DOHH2 (cell line): ENCODE measurements around the gene KCNJ6.
A peak's percentile ranks its signal among the peaks of the same experiment; 100 is the strongest.
"Not testable (repeated sequence)": the region's sequence is repeated elsewhere in the genome, so short reads cannot be mapped to it uniquely, and the experiment has no call there.

Experiments
- H3F3A ChIP-seq: fragments of 200-600 bp; sonication (generic), shearing (Covaris generic); 2 replicates; pipeline ENCODE4 v1.6.0; 2016; ENCODE audit warnings: antibody characterized with exemption, mild to moderate bottlenecking; ENCODE audit not compliant: control insufficient read depth, insufficient read depth
- H3K27ac ChIP-seq: fragments of 200-600 bp; sonication (generic); 2 replicates; pipeline ENCODE4 v1.5.1; 2014; ENCODE audit warnings: low read depth, mild to moderate bottlenecking, low read length, moderate library complexity
- H3K27me3 ChIP-seq: fragments of 200-600 bp; sonication (generic); 2 replicates; pipeline ENCODE4 v1.6.1; 2014; ENCODE audit warnings: mild to moderate bottlenecking, low read length, mixed read lengths; ENCODE audit not compliant: control insufficient read depth
- H3K36me3 ChIP-seq: fragments of 200-600 bp; sonication (generic); 2 replicates; pipeline ENCODE4 v1.6.1; 2014; ENCODE audit warnings: mild to moderate bottlenecking, low read length, moderate library complexity, mixed read lengths; ENCODE audit not compliant: control insufficient read depth
- H3K4me1 ChIP-seq: fragments of 200-600 bp; sonication (generic); 2 replicates; pipeline ENCODE4 v1.6.1; 2014; ENCODE audit warnings: mild to moderate bottlenecking, low read length, mixed read lengths; ENCODE audit not compliant: control insufficient read depth
- H3K4me2 ChIP-seq: fragments of 200-600 bp; sonication (generic); 2 replicates; pipeline ENCODE4 v1.6.0; 2014; ENCODE audit warnings: mild to moderate bottlenecking, low read length, moderate library complexity
- H3K4me3 ChIP-seq: fragments of 200-600 bp; sonication (generic); 2 replicates; pipeline ENCODE4 v1.5.1; 2014; ENCODE audit warnings: mild to moderate bottlenecking, low read length, mixed read lengths
- H3K79me2 ChIP-seq: fragments of 200-600 bp; sonication (generic); 2 replicates; pipeline ENCODE4 v1.6.1; 2014; ENCODE audit warnings: mild to moderate bottlenecking, low read length, mixed read lengths; ENCODE audit not compliant: control insufficient read depth
- H3K9me2 ChIP-seq: fragments of 200-600 bp; sonication (generic); replicated peaks from 2 replicates; pipeline ENCODE4 v1.6.1; 2014; ENCODE audit warnings: mild to moderate bottlenecking, low read length, mixed read lengths; ENCODE audit not compliant: control insufficient read depth
- H3K9me3 ChIP-seq: fragments of 200-600 bp; sonication (generic); 2 replicates; pipeline ENCODE4 v1.6.1; 2014; ENCODE audit warnings: antibody characterized with exemption, low read length, mixed read lengths; ENCODE audit not compliant: control insufficient read depth, insufficient read depth
- H4K20me1 ChIP-seq: fragments of 200-600 bp; sonication (generic); 2 replicates; pipeline ENCODE4 v1.6.0; 2014; ENCODE audit warnings: low read depth, mild to moderate bottlenecking, antibody characterized with exemption, low read length, moderate library complexity; ENCODE audit not compliant: control insufficient read depth, insufficient read depth
- EZH2phosphoT487 ChIP-seq: fragments of 200-600 bp; sonication (generic); IDR thresholded peaks from 2 replicates; pipeline ENCODE4 v1.6.1; 2017; ENCODE audit warnings: borderline replicate concordance, mild to moderate bottlenecking, antibody characterized with exemption, low read length, moderate library complexity, mixed read lengths
- TF ChIP-seq, protein P1 (sequence below): fragments of 200-600 bp; sonication (generic); IDR thresholded peaks from one replicate; pipeline ENCODE4 v1.5.1; 2014; ENCODE audit warnings: antibody characterized with exemption, mild to moderate bottlenecking, low read depth, low read length; ENCODE audit not compliant: poor library complexity, severe bottlenecking

Gene KCNJ6

GRCh38 chr21:37645848-37646247, 270.4 kb downstream of the KCNJ6 start:
- Histone ChIP-seq H3K27ac (no peak overlapping the region), H3K4me3 (no peak overlapping the region), H3K4me1 (no peaks in the 10 kb centered on the region), H3K9me3 (no peaks in the 10 kb centered on the region), H4K20me1 (no peaks in the 10 kb centered on the region), H3K4me2 (no peak overlapping the region), H3F3A (no peaks in the 10 kb centered on the region), H3K9me2 (no peaks in the 10 kb centered on the region), H3K79me2 (no peaks in the 10 kb centered on the region), H3K36me3 (no peaks in the 10 kb centered on the region), H3K27me3 (peaks cover 10% of the 10 kb centered on the region; the same call in 1 of the 2 replicates)
- TF ChIP-seq EZH2phosphoT487 = no peak
- TF ChIP-seq, protein P1, sequence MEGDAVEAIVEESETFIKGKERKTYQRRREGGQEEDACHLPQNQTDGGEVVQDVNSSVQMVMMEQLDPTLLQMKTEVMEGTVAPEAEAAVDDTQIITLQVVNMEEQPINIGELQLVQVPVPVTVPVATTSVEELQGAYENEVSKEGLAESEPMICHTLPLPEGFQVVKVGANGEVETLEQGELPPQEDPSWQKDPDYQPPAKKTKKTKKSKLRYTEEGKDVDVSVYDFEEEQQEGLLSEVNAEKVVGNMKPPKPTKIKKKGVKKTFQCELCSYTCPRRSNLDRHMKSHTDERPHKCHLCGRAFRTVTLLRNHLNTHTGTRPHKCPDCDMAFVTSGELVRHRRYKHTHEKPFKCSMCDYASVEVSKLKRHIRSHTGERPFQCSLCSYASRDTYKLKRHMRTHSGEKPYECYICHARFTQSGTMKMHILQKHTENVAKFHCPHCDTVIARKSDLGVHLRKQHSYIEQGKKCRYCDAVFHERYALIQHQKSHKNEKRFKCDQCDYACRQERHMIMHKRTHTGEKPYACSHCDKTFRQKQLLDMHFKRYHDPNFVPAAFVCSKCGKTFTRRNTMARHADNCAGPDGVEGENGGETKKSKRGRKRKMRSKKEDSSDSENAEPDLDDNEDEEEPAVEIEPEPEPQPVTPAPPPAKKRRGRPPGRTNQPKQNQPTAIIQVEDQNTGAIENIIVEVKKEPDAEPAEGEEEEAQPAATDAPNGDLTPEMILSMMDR = no peak

DNA sequence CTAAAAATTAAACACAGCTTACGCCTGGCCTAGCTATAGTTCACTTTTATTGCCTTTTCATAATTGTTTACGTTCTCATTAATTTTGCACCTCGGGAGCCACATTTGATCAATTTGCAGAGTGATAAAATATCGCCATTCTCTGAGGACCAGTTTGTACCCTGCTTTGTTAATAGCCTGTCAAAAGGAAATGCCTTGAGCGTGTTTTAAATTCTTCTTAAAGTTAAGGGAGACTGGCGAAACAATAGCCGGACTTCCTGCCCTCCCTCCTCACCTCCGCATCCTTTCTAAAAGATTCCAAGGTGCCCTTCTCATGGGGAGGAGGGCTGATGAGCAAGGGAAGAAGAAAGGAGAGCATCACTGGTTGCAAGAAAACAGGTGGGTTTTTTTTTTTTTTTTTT, 271.6 kb downstream of the KCNJ6 start:
- Histone ChIP-seq H3K27ac (no peak overlapping the region), H3K9me3 (no peaks in the 10 kb centered on the region), H3K36me3 (no peaks in the 10 kb centered on the region), H3K79me2 (no peaks in the 10 kb centered on the region), H3F3A (no peaks in the 10 kb centered on the region), H3K4me2 (no peak overlapping the region), H3K4me1 (no peaks in the 10 kb centered on the region), H4K20me1 (no peaks in the 10 kb centered on the region), H3K4me3 (no peak overlapping the region), H3K9me2 (no peaks in the 10 kb centered on the region), H3K27me3 (peaks cover 10% of the 10 kb centered on the region; the same call in 1 of the 2 replicates)
- no peak for TF ChIP-seq EZH2phosphoT487
- TF ChIP-seq, protein P1 = no peak

GRCh38 chr21:37643862-37644261, 272.4 kb downstream of the KCNJ6 start:
- not testable (repeated sequence) for H3K27ac ChIP-seq, H3K9me2 ChIP-seq, H3K4me3 ChIP-seq, H3K4me2 ChIP-seq, H3F3A ChIP-seq, H3K9me3 ChIP-seq, H3K27me3 ChIP-seq, H3K79me2 ChIP-seq, H4K20me1 ChIP-seq, H3K36me3 ChIP-seq, H3K4me1 ChIP-seq

- peak overlapping the region; percentile 21; the same call in 1 of the 2 replicates for H3K4me2 ChIP-seq
- no peaks in the 10 kb centered on the region for H3K36me3 ChIP-seq
- peaks cover 10% of the 10 kb centered on the region; the same call in 1 of the 2 replicates for H3K27me3 ChIP-seq
- no peak for TF ChIP-seq EZH2phosphoT487
- TF ChIP-seq, protein P1 = peak; percentile 45
- H3K79me2 ChIP-seq = no peaks in the 10 kb centered on the region
- no peak overlapping the region for H3K4me3 ChIP-seq
- H3F3A ChIP-seq = no peaks in the 10 kb centered on the region
- no peaks in the 10 kb centered on the region for H3K9me3 ChIP-seq
- no peaks in the 10 kb centered on the region for H4K20me1 ChIP-seq
- no peaks in the 10 kb centered on the region for H3K4me1 ChIP-seq
- H3K9me2 ChIP-seq = no peaks in the 10 kb centered on the region
- no peak overlapping the region for H3K27ac ChIP-seq
Observed at GRCh38 chr21:37642493-37642892, 273.8 kb downstream of the KCNJ6 start.
